Right lung (tissue), 5 donors: ENCODE measurements around the gene CENPU. TPM values are rescaled to one million over a fixed set of nuclear protein-coding genes. Genes with fewer than 3 reads are reported as not detected.
A peak's percentile ranks its signal among the peaks of the same experiment; 100 is the strongest.

Experiments
- DNase-seq, 2 donors: peaks; one replicate each; pipeline ENCODE4 v3.0.0-alpha.2; 2013
- polyA plus RNA-seq, 5 donors: library from polyadenylated mRNA; unstranded; fragments of 120-200 nt; gene quantifications; one replicate each; pipeline versions ENCODE4 v1.2.1 to v1.2.3, GENCODE V29; 2013; ENCODE audit warnings: inconsistent platforms in 1 of 5, low replicate concordance in 1 of 5; ENCODE audit not compliant: insufficient read length in 5 of 5, insufficient read depth in 1 of 5

Gene CENPU
- polyA plus RNA-seq, 5 donors, result 20.8 to 72.4 (median 49.3) TPM

DNA sequence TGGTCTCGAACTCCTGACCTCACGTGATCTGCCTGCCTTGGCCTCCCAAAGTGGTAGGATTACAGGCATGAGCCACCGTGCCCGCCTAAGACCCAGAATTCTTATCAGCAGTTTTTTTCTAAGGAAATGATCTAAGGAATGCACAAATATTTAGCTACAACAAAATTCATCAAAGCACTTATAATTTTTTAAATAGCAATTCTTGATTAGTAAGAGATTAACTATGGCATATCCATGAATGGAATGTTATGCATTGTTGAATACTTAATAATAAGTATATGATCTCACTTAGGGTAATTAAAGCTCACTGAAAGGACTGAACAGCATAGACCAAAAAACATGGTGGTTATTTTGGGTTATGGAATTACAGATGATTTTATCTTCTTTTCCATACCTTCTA is 18.4 kb downstream of the CENPU start:
- no peak for DNase-seq

DNA sequence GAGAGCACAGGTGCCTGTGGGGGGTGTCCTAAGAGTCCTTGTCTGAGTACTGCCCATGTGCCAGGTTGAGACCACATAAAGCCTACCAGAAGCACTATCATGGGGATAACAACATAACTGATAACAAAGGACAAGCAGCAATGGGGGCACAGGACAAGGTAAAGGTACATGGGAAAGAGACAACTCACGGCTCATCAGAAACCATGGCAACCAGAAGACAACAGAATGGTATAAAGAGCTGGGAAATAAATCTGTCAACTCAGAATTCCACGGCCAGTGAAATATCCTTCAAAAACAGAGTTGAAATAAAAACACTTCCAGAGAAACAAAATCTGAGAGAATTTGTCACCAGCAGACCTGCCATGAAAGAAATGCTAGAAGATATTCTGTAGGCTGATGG is 20.0 kb downstream of the CENPU start:
- no peak for DNase-seq

DNA sequence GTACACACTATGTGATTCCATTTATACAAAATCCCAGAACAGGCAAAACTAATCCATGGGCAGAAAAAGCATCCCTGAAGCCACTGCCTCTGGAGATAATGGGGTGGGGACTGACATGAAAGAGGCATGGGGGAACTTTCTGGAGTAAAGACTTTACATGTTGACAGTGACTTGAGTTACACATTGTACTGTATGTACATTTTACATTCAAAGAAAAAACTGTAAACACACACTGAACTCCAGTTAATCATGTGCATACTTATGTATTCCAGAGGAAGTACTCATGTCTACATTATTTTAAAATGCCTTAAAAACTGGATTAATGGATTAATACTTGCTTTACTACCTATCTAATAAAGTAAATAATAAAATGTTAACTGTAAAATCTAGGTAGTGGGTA is 21.6 kb downstream of the CENPU start:
- no peak for DNase-seq

DNA sequence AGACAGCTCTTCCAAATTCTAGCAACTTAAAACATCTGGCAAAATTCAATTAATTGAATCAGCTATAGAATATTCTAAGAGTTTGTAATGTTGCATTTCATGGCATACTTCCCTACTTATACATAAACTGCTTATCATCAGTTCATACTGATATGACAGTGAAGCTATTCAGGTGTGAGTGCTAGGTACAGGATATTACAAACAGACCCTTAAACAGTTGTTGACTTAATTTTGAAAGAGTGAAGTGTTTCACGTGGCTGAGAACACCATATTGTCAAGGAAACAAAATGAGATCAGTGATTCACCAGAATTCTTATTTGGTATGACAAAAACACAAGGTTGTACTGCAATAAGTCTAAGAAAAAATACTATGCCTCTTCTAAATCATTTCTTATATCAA is 27.4 kb downstream of the CENPU start:
- no peak for DNase-seq

DNA sequence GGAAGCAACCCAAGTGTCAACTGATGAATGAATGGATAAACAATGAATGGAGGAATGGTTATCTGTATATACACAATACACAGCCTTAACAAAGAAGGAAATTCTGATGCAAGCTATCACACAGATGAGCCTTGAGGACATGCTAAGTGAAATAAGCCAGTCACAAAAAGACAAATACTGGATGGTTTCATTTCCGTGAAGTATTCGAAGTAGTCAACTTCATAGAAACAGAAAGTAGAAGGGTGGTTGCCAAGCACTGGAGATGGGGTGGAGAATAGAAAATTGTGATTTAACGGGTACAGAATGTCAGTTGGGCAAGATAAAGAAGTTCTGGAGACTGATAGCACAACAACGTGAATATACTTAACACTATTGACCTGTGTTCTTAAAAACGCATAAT is 28.2 kb downstream of the CENPU start:
- DNase-seq, result no peak

DNA sequence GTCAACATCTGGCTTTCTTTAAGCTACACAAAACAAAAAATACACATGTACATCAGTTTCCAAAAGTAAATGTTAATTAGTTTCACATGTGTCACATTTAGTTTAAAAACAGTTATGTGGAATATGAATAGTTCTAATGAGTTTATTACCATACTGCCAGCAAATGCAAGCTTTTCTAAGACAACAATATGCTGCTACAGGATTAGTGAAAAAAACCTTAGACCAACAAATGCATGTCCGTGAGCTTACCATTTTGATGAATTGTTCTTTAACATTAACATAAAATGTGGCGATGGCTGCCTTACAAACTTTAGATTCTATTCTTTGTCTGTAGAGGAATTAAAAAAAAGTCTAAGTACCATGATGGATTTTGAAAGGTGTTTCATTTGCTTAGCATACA is 31.8 kb downstream of the CENPU start:
- DNase-seq, result no peak

DNA sequence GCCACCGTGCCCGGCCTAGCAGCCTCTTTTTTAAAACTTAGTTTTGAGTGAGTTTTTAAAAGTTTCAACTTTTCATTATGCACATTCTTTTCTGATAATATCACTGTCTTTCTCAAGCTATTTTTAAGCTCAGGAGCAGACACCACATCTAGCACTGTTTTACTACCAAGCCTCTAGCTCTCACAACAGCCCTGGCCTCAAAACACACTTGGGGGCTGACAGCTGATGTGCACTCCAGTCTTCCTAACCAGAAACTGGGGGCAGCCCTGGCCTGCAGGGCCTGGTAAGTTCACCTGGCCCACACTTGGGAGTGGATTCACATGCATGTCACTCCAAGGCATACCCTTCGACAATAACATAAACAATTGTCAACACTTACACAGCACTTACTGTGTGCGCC is 34.0 kb downstream of the CENPU start:
- DNase-seq, result no peak

DNA sequence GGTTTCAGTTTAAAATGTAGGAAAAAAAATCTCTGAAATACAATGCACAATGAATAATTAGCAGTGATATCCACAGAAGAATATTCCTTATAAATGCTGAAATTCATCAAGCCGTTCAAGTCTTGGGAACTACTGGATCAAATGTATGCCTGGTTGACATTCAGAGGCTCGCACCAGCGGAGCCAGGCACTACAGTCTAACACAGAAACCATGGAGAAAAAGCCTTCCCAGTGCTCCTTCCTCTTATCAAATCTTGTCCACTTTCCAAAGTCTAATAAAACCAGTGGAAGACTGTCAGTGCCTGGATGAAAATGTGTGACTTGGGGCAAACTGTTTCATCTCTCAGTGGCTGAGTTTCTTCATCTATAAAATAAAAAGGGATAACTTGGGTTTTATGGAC is 35.9 kb downstream of the CENPU start:
- DNase-seq, result no peak

DNA sequence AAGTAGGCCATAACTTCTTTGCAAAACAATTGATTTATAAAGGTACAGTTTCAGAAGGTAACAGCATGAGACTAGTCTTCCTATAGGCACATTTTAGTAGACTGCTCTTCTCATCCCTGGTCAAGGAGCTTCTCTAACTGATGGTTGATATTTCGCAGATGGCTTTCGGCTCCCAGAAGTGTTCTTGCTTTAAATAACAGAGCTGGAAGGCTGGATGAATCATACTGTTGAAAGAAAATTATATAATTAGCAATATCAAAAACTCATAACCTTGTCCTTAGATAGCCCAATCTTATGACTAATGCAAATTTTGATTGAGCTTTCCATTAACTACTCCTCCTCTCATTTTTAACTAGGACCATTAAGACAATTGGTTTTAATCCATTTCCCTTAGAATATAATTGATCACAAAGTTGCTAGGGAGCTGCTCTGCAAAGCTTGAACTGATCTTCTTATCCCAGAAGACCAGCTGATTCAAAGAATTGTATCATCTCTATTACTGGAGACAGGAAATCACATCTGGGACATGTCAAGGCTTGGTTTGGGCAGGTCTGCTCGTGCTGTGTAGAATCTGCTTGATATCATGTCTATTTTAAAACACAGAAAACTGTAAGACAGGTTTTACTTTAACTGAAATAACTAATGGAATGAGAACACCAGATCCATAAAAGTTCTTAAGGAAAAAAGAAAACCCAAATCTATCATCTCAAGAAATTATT is 38.6 kb downstream of the CENPU start:
- DNase-seq, result no peak

DNA sequence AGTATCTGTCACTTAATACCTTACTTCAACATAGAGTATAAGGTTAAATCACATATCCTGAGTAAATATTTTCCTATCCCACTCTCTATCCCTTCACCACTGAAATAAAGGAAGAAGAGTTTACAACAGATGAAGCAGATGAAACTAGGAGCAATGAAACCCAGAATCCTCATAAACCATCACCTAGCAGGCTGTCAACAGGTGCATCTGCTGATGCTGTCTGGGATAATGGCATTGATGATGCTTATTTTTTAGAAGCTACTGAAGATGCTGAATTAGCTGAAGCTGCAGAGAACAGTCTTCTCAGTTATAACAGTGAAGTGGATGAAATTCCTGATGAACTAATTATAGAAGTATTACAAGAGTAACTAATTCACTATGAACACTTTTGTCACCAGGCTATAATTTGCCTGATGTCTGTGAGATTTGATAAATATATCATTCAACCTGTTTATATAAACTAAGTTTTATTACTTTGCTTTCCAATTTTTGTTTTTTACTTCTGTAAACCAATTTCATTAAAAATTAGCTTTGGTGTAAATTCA is 39.4 kb downstream of the CENPU start:
- no peak for DNase-seq

DNA sequence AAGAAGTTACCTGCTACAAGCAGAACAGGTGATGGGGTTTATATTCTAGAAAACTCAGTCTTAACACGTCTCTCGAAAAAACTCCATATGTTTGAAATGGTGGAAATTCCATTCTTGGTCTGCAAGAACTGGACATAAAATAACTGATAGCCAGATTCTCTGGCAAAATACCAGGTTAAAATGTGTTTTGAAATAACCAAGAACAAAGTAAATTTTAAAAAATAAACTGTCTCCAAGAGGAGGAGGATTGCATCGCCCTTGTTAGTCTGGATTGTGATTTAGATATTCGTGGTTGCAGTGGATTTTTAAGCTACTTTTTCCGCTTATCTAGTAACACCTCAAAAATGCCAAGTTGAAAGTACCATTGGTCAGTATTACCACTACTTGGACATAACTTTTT is 40.8 kb downstream of the CENPU start:
- DNase-seq, result peak in 1 of 2 donors; percentile 1

DNA sequence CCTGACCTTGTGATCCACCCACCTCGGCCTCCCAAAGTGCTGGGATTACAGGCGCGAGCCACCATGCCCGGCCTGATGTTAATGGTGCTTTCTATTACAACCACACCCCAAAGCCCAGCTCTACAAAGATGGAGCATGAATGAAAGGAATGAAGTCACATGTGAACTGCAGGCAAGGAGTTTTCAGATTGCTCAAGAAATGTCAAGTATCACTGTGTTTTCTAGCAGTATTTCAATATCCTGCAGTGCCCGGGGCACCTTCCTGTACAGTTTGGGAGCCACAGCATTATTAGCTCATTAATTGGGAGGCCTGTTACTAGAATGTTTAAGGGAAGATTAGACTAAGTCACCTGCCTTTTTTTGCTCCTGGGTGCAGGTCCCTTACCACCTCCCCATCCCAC is 44.2 kb downstream of the CENPU start:
- DNase-seq, result no peak

DNA sequence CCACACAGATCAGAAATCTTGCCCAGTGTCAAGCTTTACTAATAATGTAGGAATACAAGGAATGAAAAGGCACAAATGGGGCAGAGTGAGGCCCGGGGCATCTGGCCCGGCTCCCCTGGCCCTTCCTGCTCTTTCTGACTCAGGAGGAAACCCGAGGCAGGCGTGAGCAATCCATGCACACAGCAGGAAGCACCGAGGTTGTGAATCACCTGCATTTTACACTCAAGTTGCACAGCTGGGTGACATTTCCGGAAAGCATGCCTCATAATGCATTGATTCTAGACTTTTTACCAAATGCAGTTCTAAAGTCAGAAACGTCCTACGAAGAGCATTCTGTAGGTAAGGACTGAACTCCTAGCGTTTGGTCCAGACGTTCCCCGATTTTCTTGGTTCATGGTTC is 45.4 kb downstream of the CENPU start:
- no peak for DNase-seq

DNA sequence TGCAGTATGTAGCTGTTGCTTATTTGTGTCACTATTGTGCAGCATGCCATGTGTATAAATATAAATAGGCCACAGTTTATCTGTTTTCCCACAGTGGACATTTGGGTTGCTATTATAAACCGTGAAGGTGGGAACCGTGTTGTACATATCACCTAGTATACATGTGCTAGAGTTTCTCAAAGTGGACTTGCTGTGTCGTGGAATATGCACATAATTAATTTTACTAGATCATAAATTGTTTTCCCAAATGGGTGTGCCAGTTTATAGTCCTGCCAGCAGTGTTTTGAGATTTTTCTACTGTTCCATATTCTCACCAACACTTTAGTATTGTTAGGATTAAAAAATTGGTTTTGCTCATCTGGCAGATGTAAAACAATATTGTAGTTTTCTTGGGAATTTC is 45.9 kb downstream of the CENPU start:
- DNase-seq, result no peak

DNA sequence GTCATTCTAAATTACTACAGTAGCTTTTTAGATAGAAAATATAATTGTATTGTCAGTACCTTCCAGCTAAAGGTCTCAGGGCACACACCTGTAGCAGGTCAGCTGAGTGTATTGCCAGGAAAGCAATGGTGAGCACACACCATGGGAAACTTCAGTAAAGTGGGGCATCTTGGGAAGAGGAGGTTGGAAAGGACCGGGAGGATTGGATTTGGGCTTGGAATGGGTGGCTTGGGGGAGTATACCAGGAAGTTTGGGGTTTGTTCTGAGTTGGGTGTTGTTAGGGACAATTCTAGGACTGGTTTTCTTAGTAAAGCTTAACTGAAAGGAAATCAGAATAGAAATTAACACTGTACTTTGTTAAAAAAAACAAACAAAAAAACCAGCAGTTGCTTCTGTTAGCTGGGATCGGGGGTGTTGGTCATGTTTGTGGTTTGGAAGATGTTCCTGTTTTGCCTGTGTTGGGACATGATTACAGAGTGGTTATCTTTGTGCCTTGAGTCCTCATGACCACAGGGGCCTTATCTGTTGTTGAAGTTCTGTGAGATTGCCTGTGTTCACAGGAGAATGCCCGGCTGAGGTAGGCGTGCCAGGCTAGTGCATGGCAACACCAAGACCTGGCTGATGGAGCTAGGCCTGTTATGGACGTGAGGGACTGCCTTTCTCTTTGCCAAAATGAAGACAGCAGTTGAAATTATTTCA is 49.3 kb downstream of the CENPU start:
- no peak for DNase-seq

DNA sequence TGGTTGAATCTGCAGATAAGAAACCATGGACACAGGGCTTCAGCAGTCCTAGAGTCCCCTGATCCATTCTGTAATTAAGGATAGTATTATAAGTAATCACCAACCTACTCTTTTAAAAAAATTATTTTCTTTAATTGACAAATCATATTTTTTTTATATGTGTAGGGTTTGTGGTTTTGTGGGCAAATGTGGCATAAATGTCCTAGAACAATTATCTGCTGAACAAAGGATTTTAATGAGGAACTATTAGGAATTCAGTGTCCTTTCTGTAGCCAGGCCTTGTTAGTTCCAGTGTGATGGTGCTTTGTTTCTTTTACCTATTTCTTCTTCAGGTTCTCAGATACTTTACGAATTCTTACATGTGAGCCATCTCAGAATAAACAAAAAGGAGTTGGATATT is 52.0 kb downstream of the CENPU start:
- no peak for DNase-seq

DNA sequence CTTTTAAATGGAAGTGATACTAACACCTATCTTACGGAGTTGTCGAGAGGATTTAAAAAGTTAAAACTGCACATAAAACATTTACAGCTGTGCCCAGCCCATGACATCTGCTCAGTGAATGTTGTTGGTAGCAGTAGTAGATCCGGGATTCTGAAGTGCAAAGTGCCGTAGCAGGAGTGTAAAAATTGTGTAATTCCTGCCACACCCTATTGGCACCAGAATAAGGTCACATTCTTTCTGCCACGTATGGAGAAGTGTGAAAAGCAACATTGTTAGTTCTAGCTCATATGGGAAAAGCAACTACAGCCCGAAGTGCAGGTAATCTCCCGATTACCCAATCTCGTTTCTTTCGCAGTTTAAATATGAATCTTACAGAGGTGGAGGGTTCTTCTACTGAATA is 53.2 kb downstream of the CENPU start:
- DNase-seq, result peak in 1 of 2 donors; percentile 1

DNA sequence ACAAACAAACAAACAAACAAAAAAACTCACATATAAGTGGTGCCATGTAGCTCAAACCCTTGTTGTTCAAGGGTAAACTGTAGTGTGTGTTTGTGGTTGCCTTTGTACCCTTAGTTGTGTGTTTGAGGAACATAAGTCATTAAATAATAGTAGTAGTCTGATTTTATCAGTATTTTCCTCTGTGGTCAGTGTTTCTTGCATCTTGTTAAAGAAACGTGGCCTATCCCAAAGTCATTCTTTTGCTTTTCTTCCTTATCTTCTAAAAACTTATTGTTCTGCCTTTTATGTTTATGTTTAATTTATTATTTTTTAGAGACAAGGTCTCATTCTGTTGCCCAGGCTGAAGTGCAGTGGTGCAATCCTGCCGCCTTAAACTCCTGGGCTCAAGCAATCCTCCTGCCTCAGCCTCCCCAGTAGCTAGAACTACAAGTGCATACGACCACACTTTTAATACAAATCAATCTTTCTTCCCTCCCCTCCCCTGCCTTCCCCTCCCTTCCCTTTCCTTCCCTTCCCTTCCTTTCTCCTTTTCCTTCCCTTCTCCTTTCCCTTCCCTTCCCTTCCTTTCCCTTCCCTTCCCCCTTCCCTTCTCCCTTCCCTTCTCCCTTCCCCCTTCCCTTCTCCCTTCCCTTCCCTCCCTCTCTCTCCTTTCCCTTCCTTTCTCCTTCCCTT is 57.9 kb downstream of the CENPU start:
- DNase-seq, result no peak

DNA sequence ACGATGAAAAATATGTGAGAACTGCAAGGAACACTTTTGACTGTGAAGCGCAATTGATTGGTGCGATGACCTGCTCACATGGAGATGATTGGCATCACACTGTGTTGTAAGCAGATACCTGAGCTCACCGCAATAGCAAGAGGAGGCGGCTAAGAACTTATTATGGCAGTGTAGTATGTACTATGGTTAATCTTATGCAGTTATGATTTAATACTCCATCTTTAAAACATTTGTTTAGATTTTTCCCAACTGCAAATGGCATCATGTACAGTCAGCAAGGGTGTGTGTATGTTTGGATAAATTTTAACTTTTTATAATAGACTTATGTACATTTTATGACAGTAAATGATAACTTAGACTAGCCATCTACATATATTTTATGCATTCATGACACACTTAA is 58.9 kb downstream of the CENPU start:
- no peak for DNase-seq

DNA sequence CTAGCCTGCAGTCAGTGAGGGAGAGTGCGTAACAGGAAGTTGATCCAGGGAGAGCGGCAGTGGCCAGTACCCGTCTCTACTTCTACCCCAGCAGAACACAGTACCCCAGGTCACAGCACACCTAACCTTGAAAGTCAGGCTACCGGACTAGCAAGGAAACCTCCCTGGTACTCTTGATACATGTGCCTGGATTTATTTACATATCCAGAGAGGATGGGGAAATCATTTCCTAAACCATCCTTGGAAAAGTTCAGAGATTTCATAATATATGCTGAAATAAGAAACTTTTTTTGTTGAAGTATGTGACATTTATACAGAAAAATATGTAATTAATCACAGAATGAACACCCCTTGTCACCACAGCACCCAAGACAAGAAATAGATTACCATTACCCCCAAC is 59.9 kb downstream of the CENPU start:
- no peak for DNase-seq

DNA sequence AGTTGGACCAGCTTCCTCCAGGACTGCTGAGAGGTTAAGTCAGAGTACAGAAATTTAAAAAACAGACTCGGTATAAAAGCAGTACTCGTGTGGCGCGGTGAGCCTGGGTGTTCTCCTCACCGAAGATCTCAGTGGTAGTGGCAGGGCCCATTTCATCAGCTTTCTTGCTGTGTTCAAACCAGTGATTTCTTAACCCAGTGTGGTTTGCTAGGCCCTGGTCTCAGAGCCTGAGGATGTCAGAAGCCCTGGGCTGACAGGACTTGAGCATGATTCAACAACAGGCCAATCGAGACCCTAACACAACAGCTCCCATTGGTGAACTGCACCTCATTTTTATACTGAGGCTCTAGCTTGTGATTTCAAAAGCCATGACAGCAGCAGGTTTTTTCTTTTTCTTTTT is 61.2 kb downstream of the CENPU start:
- DNase-seq, result no peak

DNA sequence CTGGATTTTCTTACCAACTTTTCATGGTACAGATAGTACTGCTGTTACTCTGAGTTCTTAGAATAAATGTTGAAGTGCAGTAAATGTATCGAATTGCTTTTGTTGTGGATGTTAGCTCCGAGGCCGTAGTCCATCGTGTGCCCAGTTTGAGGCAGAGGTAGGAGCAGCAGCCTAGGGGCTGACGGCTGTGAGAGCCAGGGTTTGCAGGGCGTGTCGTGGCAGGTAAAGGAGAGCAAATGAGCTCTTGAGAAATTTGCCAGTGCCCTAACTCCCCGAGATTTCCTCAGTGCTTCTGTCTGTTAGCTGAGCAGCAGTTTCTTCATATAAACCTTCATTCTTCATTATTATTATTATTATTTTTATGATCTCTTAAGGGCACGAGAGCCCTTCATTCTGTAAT is 62.8 kb downstream of the CENPU start:
- DNase-seq, result no peak

DNA sequence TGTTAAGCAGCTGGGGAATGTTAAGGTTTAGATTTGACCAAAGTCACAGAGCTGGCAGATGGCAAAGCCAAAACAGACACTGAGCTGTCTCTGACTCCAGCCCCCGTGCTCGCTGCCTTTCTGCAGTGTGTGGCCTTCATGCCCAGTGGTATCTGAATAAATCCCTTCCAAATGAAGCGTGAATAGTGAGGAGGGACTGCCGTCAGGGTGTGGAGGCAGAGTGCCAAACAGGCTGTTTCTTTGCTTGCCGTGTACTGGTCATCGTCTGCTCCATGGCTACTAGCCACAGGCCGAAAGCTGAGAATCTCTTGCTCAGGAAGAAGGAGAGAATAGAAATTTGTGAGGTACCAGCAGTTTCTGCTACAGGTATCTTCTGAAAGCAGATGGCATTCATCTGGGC is 64.6 kb downstream of the CENPU start:
- DNase-seq, result no peak
